HUES64 (cell line): ENCODE data around the gene TPD52L1. TPM values are rescaled to one million over a fixed set of nuclear protein-coding genes. Genes with fewer than 3 reads are reported as not detected.

Source experiments
- H3K27ac ChIP-seq: 2 replicates; pipeline ENCODE4 v1.7.0; 2013; ENCODE audit warnings: low read depth, low read length, inconsistent platforms
- H3K27me3 ChIP-seq: 2 replicates; pipeline ENCODE4 v1.6.1; 2013; ENCODE audit warnings: mild to moderate bottlenecking, low read length; ENCODE audit not compliant: insufficient read depth
- H3K36me3 ChIP-seq: 2 replicates; pipeline ENCODE4 v1.6.1; 2013; ENCODE audit warnings: mild to moderate bottlenecking, low read length; ENCODE audit not compliant: insufficient read depth
- H3K4me1 ChIP-seq: 2 replicates; pipeline ENCODE4 v1.6.1; 2013; ENCODE audit warnings: mild to moderate bottlenecking, low read length, moderate library complexity; ENCODE audit not compliant: insufficient read depth
- H3K4me3 ChIP-seq: 2 replicates; pipeline ENCODE4 v1.5.1; 2013; ENCODE audit warnings: mild to moderate bottlenecking, low read length, moderate library complexity
- H3K9ac ChIP-seq: 2 replicates; pipeline ENCODE4 v1.6.1; 2013; ENCODE audit warnings: mild to moderate bottlenecking, low read depth, low read length
- H3K9me3 ChIP-seq: 2 replicates; pipeline ENCODE4 v1.6.1; 2013; ENCODE audit warnings: low read depth, low read length; ENCODE audit not compliant: insufficient read depth
- WGBS: fragments of 150-250, 120-280 bp; methylation state at CpG from one replicate; pipeline ENCODE4 v1.1.7; 2013; ENCODE audit warnings: missing lambda C conversion rate; 5-methylcytosine and 5-hydroxymethylcytosine counted together
- polyA plus RNA-seq, 2 experiments: library from polyadenylated mRNA; stranded (reverse); fragments of 50-300 nt; gene quantifications; one replicate each; pipeline ENCODE4 v1.2.3, GENCODE V29; 2013

Gene TPD52L1
- 4.6 TPM for polyA plus RNA-seq (2013, experiment 1 of 2)
- 5.6 TPM for polyA plus RNA-seq (2013, experiment 2 of 2)

- Histone ChIP-seq H3K36me3 (no peaks in the 10 kb centered on the region), H3K27ac (no peak within 1 kb of the TSS), H3K9me3 (no peaks in the 10 kb centered on the region), H3K4me1 (peaks cover 10% of the 10 kb centered on the region), H3K27me3 (peaks cover 39% of the 10 kb centered on the region), H3K9ac (peak within 1 kb of the TSS; percentile 50; the same call in 1 of the 2 replicates), H3K4me3 (peak within 1 kb of the TSS; percentile 66)
- 3% methylated on average over 47 of the region's 47 CpGs for WGBS
Observed at GRCh38 chr6:125153391-125154117, at the start of gene TPD52L1. Gene TPD52L1, plus strand, starts transcription at chr6:125153773. Its CDS starts 179 bp downstream, at chr6:125153952.

- H3K27ac ChIP-seq: peak overlapping the region; percentile 12
- H3K9me3 ChIP-seq: peaks cover 3% of the 10 kb centered on the region; the same call in 1 of the 2 replicates
- H3K27me3 ChIP-seq: peaks cover 13% of the 10 kb centered on the region
- H3K9ac ChIP-seq: peak overlapping the region; percentile 31; the same call in 1 of the 2 replicates
- no peak overlapping the region for H3K4me3 ChIP-seq
- 37% methylated on average over 4 of the region's 4 CpGs for WGBS
- no peaks in the 10 kb centered on the region for H3K36me3 ChIP-seq
- H3K4me1 ChIP-seq: peaks cover 34% of the 10 kb centered on the region; the same call in 1 of the 2 replicates
Observed at GRCh38 chr6:125104425-125104824, 49.1 kb upstream of the TPD52L1 start.

- Histone ChIP-seq H3K27ac (no peak overlapping the region), H3K9ac (no peak overlapping the region), H3K4me1 (peaks cover 29% of the 10 kb centered on the region; the same call in 1 of the 2 replicates), H3K36me3 (no peaks in the 10 kb centered on the region), H3K9me3 (peaks cover 28% of the 10 kb centered on the region), H3K27me3 (no peaks in the 10 kb centered on the region), H3K4me3 (no peak overlapping the region)
- 100% methylated on average over 2 of the region's 5 CpGs for WGBS
Observed at GRCh38 chr6:125107048-125107447, 46.5 kb upstream of the TPD52L1 start.

GRCh38 chr6:125107896-125108295 lies 45.7 kb upstream of the TPD52L1 start:
- Histone ChIP-seq H3K27ac (no peak overlapping the region), H3K36me3 (no peaks in the 10 kb centered on the region), H3K4me3 (no peak overlapping the region), H3K9me3 (peaks cover 33% of the 10 kb centered on the region), H3K9ac (no peak overlapping the region), H3K27me3 (no peaks in the 10 kb centered on the region), H3K4me1 (peaks cover 22% of the 10 kb centered on the region; the same call in 1 of the 2 replicates)
- 88% methylated on average over 2 of the region's 3 CpGs for WGBS

- H3K9ac ChIP-seq: no peak overlapping the region
- H3K4me3 ChIP-seq: no peak overlapping the region
- WGBS: no CpG with 5 or more reads among the region's 1 CpG
- no peaks in the 10 kb centered on the region for H3K27me3 ChIP-seq
- no peaks in the 10 kb centered on the region for H3K36me3 ChIP-seq
- peaks cover 33% of the 10 kb centered on the region for H3K9me3 ChIP-seq
- no peak overlapping the region for H3K27ac ChIP-seq
- peaks cover under 1% of the 10 kb centered on the region; the same call in 1 of the 2 replicates for H3K4me1 ChIP-seq
Observed at GRCh38 chr6:125110056-125110455, 43.5 kb upstream of the TPD52L1 start.

- Histone ChIP-seq H3K27ac (no peak overlapping the region), H3K36me3 (no peaks in the 10 kb centered on the region), H3K4me1 (no peaks in the 10 kb centered on the region), H3K4me3 (no peak overlapping the region), H3K9ac (no peak overlapping the region), H3K9me3 (peaks cover 33% of the 10 kb centered on the region), H3K27me3 (no peaks in the 10 kb centered on the region)
- 100% methylated on average over 3 of the region's 4 CpGs for WGBS
Observed at GRCh38 chr6:125111219-125111983, 42.2 kb upstream of the TPD52L1 start.

- no peak overlapping the region for H3K9ac ChIP-seq
- H3K36me3 ChIP-seq: no peaks in the 10 kb centered on the region
- no peak overlapping the region for H3K27ac ChIP-seq
- H3K4me1 ChIP-seq: no peaks in the 10 kb centered on the region
- H3K27me3 ChIP-seq: no peaks in the 10 kb centered on the region
- H3K9me3 ChIP-seq: peaks cover 33% of the 10 kb centered on the region
- H3K4me3 ChIP-seq: no peak overlapping the region
Observed at GRCh38 chr6:125112934-125113333, 40.6 kb upstream of the TPD52L1 start.

- H3K27ac ChIP-seq: no peak overlapping the region
- peaks cover 30% of the 10 kb centered on the region for H3K9me3 ChIP-seq
- no peak overlapping the region for H3K9ac ChIP-seq
- no peak overlapping the region for H3K4me3 ChIP-seq
- no CpG with 5 or more reads among the region's 1 CpG for WGBS
- H3K36me3 ChIP-seq: no peaks in the 10 kb centered on the region
- no peaks in the 10 kb centered on the region for H3K4me1 ChIP-seq
- H3K27me3 ChIP-seq: no peaks in the 10 kb centered on the region
Observed at GRCh38 chr6:125114248-125114858, 39.2 kb upstream of the TPD52L1 start.

- Histone ChIP-seq H3K4me3 (no peak overlapping the region), H3K27me3 (no peaks in the 10 kb centered on the region), H3K9me3 (peaks cover 13% of the 10 kb centered on the region; the same call in 1 of the 2 replicates), H3K36me3 (no peaks in the 10 kb centered on the region), H3K9ac (no peak overlapping the region), H3K4me1 (peaks cover 9% of the 10 kb centered on the region), H3K27ac (no peak overlapping the region)
- WGBS: 100% methylated on average over 1 of the region's 1 CpG
Observed at GRCh38 chr6:125116170-125116569, 37.4 kb upstream of the TPD52L1 start.

- H3K4me3 ChIP-seq: no peak overlapping the region
- H3K4me1 ChIP-seq: peaks cover 9% of the 10 kb centered on the region
- no peaks in the 10 kb centered on the region for H3K27me3 ChIP-seq
- peaks cover 8% of the 10 kb centered on the region; the same call in 1 of the 2 replicates for H3K9me3 ChIP-seq
- H3K27ac ChIP-seq: no peak overlapping the region
- 95% methylated on average over 2 of the region's 4 CpGs for WGBS
- no peak overlapping the region for H3K9ac ChIP-seq
- H3K36me3 ChIP-seq: no peaks in the 10 kb centered on the region
Observed at GRCh38 chr6:125116710-125117109, 36.9 kb upstream of the TPD52L1 start.

- 100% methylated on average over 2 of the region's 3 CpGs for WGBS
Observed at GRCh38 chr6:125117818-125118217, 35.8 kb upstream of the TPD52L1 start.

More at GRCh38 chr6:125117818-125118217, 35.8 kb upstream of the TPD52L1 start:
- H3K9me3 ChIP-seq: no peaks in the 10 kb centered on the region
- H3K36me3 ChIP-seq: no peaks in the 10 kb centered on the region
- H3K9ac ChIP-seq: no peak overlapping the region
- no peaks in the 10 kb centered on the region for H3K27me3 ChIP-seq
- peaks cover 9% of the 10 kb centered on the region for H3K4me1 ChIP-seq
- H3K27ac ChIP-seq: no peak overlapping the region
- no peak overlapping the region for H3K4me3 ChIP-seq
